Fibroblast of lung (primary cell): ENCODE measurements around the gene RANBP1. TPM values are rescaled to one million over a fixed set of nuclear protein-coding genes. Genes with fewer than 3 reads are reported as not detected.

Source experiments
- DNase-seq, 2 donors: peaks; one replicate each; pipeline versions ENCODE4 v3.0.0 to v3.0.0-alpha.2; 2010; ENCODE audit warnings: low read depth in 2 of 2
- H2AFZ ChIP-seq: 2 replicates; pipeline ENCODE4 v1.5.1; 2012; ENCODE audit warnings: low read length, control low read depth, inconsistent platforms
- H3K27ac ChIP-seq: 2 replicates; pipeline ENCODE4 v1.5.1; 2011; ENCODE audit warnings: low read length, control low read depth; ENCODE audit not compliant: insufficient read depth
- H3K27me3 ChIP-seq: 2 replicates; pipeline ENCODE4 v1.5.1; 2011; ENCODE audit warnings: mild to moderate bottlenecking, low read length; ENCODE audit not compliant: control insufficient read depth, insufficient read depth
- H3K36me3 ChIP-seq: 2 replicates; pipeline ENCODE4 v1.5.1; 2011; ENCODE audit warnings: low read length; ENCODE audit not compliant: control insufficient read depth, insufficient read depth
- H3K4me1 ChIP-seq: 2 replicates; pipeline ENCODE4 v1.5.1; 2011; ENCODE audit warnings: low read length; ENCODE audit not compliant: control insufficient read depth, insufficient read depth; ENCODE audit errors: extremely low read depth
- H3K4me2 ChIP-seq: 2 replicates; pipeline ENCODE4 v1.5.1; 2011; ENCODE audit warnings: low read length, control low read depth; ENCODE audit not compliant: insufficient read depth; ENCODE audit errors: extremely low read depth
- H3K4me3 ChIP-seq, 4 experiments: fragments of 200-600 bp in 1 of 4; sonication (generic) in 1 of 4; replicated peaks in 1 of 4; 2 replicates each; pipeline ENCODE4 v1.5.1; 2011 to 2016; ENCODE audit warnings: low read length in 4 of 4, low read depth in 3 of 4, mild to moderate bottlenecking in 3 of 4, control low read depth in 2 of 4, inconsistent platforms in 1 of 4, mixed read lengths in 1 of 4; ENCODE audit not compliant: insufficient read depth in 1 of 4; ENCODE audit errors: control extremely low read depth in 1 of 4
- H3K79me2 ChIP-seq: 2 replicates; pipeline ENCODE4 v1.5.1; 2012; ENCODE audit warnings: mild to moderate bottlenecking, low read length, inconsistent platforms; ENCODE audit not compliant: control insufficient read depth, insufficient read depth
- H3K9ac ChIP-seq: 2 replicates; pipeline ENCODE4 v1.5.1; 2011; ENCODE audit warnings: mild to moderate bottlenecking, low read length, control low read depth; ENCODE audit not compliant: insufficient read depth
- H3K9me3 ChIP-seq: 2 replicates; pipeline ENCODE4 v1.5.1; 2012; ENCODE audit warnings: low read depth, low read length; ENCODE audit not compliant: control insufficient read depth, insufficient read depth
- H4K20me1 ChIP-seq: 2 replicates; pipeline ENCODE4 v1.5.1; 2011; ENCODE audit warnings: low read length; ENCODE audit not compliant: control insufficient read depth, insufficient read depth; ENCODE audit errors: extremely low read depth
- EZH2 ChIP-seq: IDR thresholded peaks from 2 replicates; pipeline ENCODE4 v1.5.1; 2012; ENCODE audit warnings: low read length, control low read depth, mild to moderate bottlenecking; ENCODE audit errors: missing control alignments
- polyA plus RNA-seq, 2 donors: library from polyadenylated mRNA; depleted of rRNA in 1 of 2; stranded (reverse) in 1 of 2; unstranded in 1 of 2; fragments of >200 nt; gene quantifications; 2 replicates each; pipeline ENCODE4 v1.2.1, GENCODE V29; 2011 to 2012; ENCODE audit warnings: missing spikeins in 1 of 2
- total RNA-seq: library from RNA; depleted of rRNA; stranded (reverse); fragments of >200 nt; gene quantifications from 2 replicates; pipeline ENCODE4 v1.2.1, GENCODE V29; 2014
- TF ChIP-seq, protein P1 (sequence below), 2 donors: IDR thresholded peaks in 1 of 2; conservative IDR thresholded peaks in 1 of 2; 1 replicate in 1 of 2; 2 replicates in 1 of 2; pipeline ENCODE4 v1.5.1; 2011 to 2012; ENCODE audit warnings: low read length in 2 of 2, control low read depth in 1 of 2, inconsistent platforms in 1 of 2, low read depth in 1 of 2, mild to moderate bottlenecking in 1 of 2

RANBP1 gene
- total and polyA plus RNA-seq, 2 donors (not counting 1 experiment from before 2014, with no cell fraction given): 88.5 to 178 TPM

- DNase-seq: no peak
- Histone ChIP-seq H3K4me1 (no peaks in the 10 kb centered on the region), H3K27me3 (no peaks in the 10 kb centered on the region), H3K36me3 (no peaks in the 10 kb centered on the region), H3K4me2 (no peak overlapping the region), H3K9ac (no peak overlapping the region), H4K20me1 (no peaks in the 10 kb centered on the region), H3K27ac (no peak overlapping the region), H2AFZ (no peak overlapping the region), H3K9me3 (no peaks in the 10 kb centered on the region), H3K4me3 (no peak overlapping the region), H3K79me2 (no peaks in the 10 kb centered on the region)
- TF ChIP-seq, protein P1, sequence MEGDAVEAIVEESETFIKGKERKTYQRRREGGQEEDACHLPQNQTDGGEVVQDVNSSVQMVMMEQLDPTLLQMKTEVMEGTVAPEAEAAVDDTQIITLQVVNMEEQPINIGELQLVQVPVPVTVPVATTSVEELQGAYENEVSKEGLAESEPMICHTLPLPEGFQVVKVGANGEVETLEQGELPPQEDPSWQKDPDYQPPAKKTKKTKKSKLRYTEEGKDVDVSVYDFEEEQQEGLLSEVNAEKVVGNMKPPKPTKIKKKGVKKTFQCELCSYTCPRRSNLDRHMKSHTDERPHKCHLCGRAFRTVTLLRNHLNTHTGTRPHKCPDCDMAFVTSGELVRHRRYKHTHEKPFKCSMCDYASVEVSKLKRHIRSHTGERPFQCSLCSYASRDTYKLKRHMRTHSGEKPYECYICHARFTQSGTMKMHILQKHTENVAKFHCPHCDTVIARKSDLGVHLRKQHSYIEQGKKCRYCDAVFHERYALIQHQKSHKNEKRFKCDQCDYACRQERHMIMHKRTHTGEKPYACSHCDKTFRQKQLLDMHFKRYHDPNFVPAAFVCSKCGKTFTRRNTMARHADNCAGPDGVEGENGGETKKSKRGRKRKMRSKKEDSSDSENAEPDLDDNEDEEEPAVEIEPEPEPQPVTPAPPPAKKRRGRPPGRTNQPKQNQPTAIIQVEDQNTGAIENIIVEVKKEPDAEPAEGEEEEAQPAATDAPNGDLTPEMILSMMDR (conservative IDR thresholded peaks at IDR 0.05 in 1 of 2, IDR thresholded peaks at IDR 0.05 in 1 of 2; ENCODE audit: low read depth in 1 of 2, low read length in 2 of 2): no peak
- TF ChIP-seq EZH2: no peak
Observed at GRCh38 chr22:20170170-20170569, 54.3 kb downstream of the RANBP1 start.

- H3K9me3 ChIP-seq: no peaks in the 10 kb centered on the region
- no peak overlapping the region for H3K4me3 ChIP-seq
- no peak for DNase-seq
- H3K4me2 ChIP-seq: no peak overlapping the region
- no peaks in the 10 kb centered on the region for H3K79me2 ChIP-seq
- H3K9ac ChIP-seq: no peak overlapping the region
- H4K20me1 ChIP-seq: no peaks in the 10 kb centered on the region
- TF ChIP-seq, protein P1 (conservative IDR thresholded peaks at IDR 0.05 in 1 of 2, IDR thresholded peaks at IDR 0.05 in 1 of 2; ENCODE audit: low read depth in 1 of 2, low read length in 2 of 2): no peak
- no peak for TF ChIP-seq EZH2
- H3K27ac ChIP-seq: no peak overlapping the region
- no peak overlapping the region for H2AFZ ChIP-seq
- H3K27me3 ChIP-seq: no peaks in the 10 kb centered on the region
- H3K4me1 ChIP-seq: no peaks in the 10 kb centered on the region
- H3K36me3 ChIP-seq: no peaks in the 10 kb centered on the region
Observed at GRCh38 chr22:20171288-20172140, 55.6 kb downstream of the RANBP1 start.

- no peak overlapping the region for H3K27ac ChIP-seq
- H2AFZ ChIP-seq: no peak overlapping the region
- H3K4me2 ChIP-seq: no peak overlapping the region
- TF ChIP-seq, protein P1 (conservative IDR thresholded peaks at IDR 0.05 in 1 of 2, IDR thresholded peaks at IDR 0.05 in 1 of 2; ENCODE audit: low read depth in 1 of 2, low read length in 2 of 2): no peak
- no peak for TF ChIP-seq EZH2
- H3K36me3 ChIP-seq: no peaks in the 10 kb centered on the region
- H3K9me3 ChIP-seq: no peaks in the 10 kb centered on the region
- no peaks in the 10 kb centered on the region for H3K4me1 ChIP-seq
- H3K79me2 ChIP-seq: no peaks in the 10 kb centered on the region
- no peak overlapping the region for H3K4me3 ChIP-seq
- no peaks in the 10 kb centered on the region for H3K27me3 ChIP-seq
- H3K9ac ChIP-seq: no peak overlapping the region
- H4K20me1 ChIP-seq: no peaks in the 10 kb centered on the region
- DNase-seq: no peak
Observed at GRCh38 chr22:20172141-20172613, 56.3 kb downstream of the RANBP1 start.
